ENCODE data around the gene COMTD1.

Gene COMTD1

GRCh38 chr10:75186310-75186709 is 49.4 kb downstream of the COMTD1 start:
- TF ChIP-seq CTCF (IDR thresholded peaks at IDR 0.05; ENCODE audit: low read depth, low read length) = no peak
- DNase-seq (ENCODE audit: extremely low read depth, low read depth) = no peak

All from AG09319 (cell line).